Spleen (tissue), 7 donors: Measurements from ENCODE around the gene KCNQ1.

ENCODE experiments used
- CTCF ChIP-seq, 11 experiments: fragments of 200-600 bp in 7 of 11; fragments of 450-650 bp in 4 of 11; sonication (generic) in 4 of 11; IDR thresholded peaks in 8 of 11; conservative IDR thresholded peaks in 3 of 11; 1 replicate in 7 of 11; 2 replicates in 4 of 11; pipeline versions ENCODE4 v1.4.0 to v1.8.0; 2016 to 2021; ENCODE audit warnings: antibody characterized with exemption in 11 of 11, inconsistent platforms in 4 of 11, mild to moderate bottlenecking in 1 of 11
- POLR2AphosphoS5 ChIP-seq, 3 donors: sonication (generic); formaldehyde crosslinking; IDR thresholded peaks; one replicate each; pipeline ENCODE4 v1.5.1; 2017; ENCODE audit warnings: antibody characterized with exemption in 3 of 3
- donor health status: DM: no; HTN: no; CAD: no; lungs with moderate emphysema.
- donor health status: DM: no; HTN: no; CAD: no.
- donor health status: DM: no; HTN: no; CAD: no.

GRCh38 chr11:2517386-2518064 is 72.7 kb downstream of the KCNQ1 start:
- TF ChIP-seq CTCF (IDR thresholded peaks at IDR 0.05 in 8 of 11, conservative IDR thresholded peaks at IDR 0.05 in 3 of 11) (no peak), POLR2AphosphoS5 (IDR thresholded peaks at IDR 0.05) (no peak)
